ENCODE measurements around the gene MCF2L. TPM values are rescaled to one million over a fixed set of nuclear protein-coding genes. Genes with fewer than 3 reads are reported as not detected.

MCF2L gene
- total RNA-seq, 2 donors from 2014 or later: 48.0 to 49.9 TPM

GRCh38 chr13:113073942-113074341, 104.9 kb downstream of the MCF2L start:
- Histone ChIP-seq H3K9me3 (ENCODE audit: control insufficient read depth, low read length) (peaks cover 6% of the 10 kb centered on the region), H3K4me1 (ENCODE audit: control insufficient read depth, insufficient read depth, low read length) (no peaks in the 10 kb centered on the region), H3K27ac (ENCODE audit: low read depth, low read length) (no peak overlapping the region), H3K4me3 (ENCODE audit: low read length) (no peak overlapping the region), H3K27me3 (ENCODE audit: control insufficient read depth, insufficient read depth, low read length, poor library complexity, severe bottlenecking) (no peaks in the 10 kb centered on the region), H3K9ac (ENCODE audit: extremely low read depth, low read length, poor library complexity, severe bottlenecking) (no peak overlapping the region), H3K36me3 (ENCODE audit: control insufficient read depth, insufficient read depth, low read length) (no peaks in the 10 kb centered on the region)
- Mint-ChIP-seq H3K27me3 (ENCODE audit: insufficient read depth) (no peaks in the 10 kb centered on the region), H3K27ac (no peak overlapping the region), H3K9me3 (peaks cover 3% of the 10 kb centered on the region), H3K4me1 (peaks cover 11% of the 10 kb centered on the region), H3K36me3 (ENCODE audit: low read depth) (peaks cover 38% of the 10 kb centered on the region), H3K4me3 (no peak overlapping the region)
- no peak for DNase-seq
- 83 to 89% methylated on average over 6 to 11 of the region's 11 CpGs for WGBS, 2 experiments (ENCODE audit: insufficient coverage in 1 of 2, insufficient read length in 1 of 2)
- TF ChIP-seq CTCF (conservative IDR thresholded peaks at IDR 0.05): no peak

- H3K27me3 Mint-ChIP-seq (ENCODE audit: insufficient read depth): no peaks in the 10 kb centered on the region
Measured at GRCh38 chr13:113074401-113074800, 105.4 kb downstream of the MCF2L start.

GRCh38 chr13:113074876-113075275, 105.9 kb downstream of the MCF2L start:
- H3K4me1 Mint-ChIP-seq: peaks cover 11% of the 10 kb centered on the region
- H3K27me3 Mint-ChIP-seq (ENCODE audit: insufficient read depth): no peaks in the 10 kb centered on the region
- 93 to 96% methylated on average over 8 to 22 of the region's 22 CpGs for WGBS, 2 experiments (ENCODE audit: insufficient coverage in 1 of 2, insufficient read length in 1 of 2)
- peaks cover 3% of the 10 kb centered on the region for H3K9me3 Mint-ChIP-seq
- peaks cover 6% of the 10 kb centered on the region for H3K9me3 ChIP-seq (ENCODE audit: control insufficient read depth, low read length)
- H3K27me3 ChIP-seq (ENCODE audit: control insufficient read depth, insufficient read depth, low read length, poor library complexity, severe bottlenecking): no peaks in the 10 kb centered on the region
- H3K4me1 ChIP-seq (ENCODE audit: control insufficient read depth, insufficient read depth, low read length): no peaks in the 10 kb centered on the region
- DNase-seq: no peak
- no peaks in the 10 kb centered on the region for H3K36me3 ChIP-seq (ENCODE audit: control insufficient read depth, insufficient read depth, low read length)
- no peak overlapping the region for H3K4me3 ChIP-seq (ENCODE audit: low read length)
- H3K36me3 Mint-ChIP-seq (ENCODE audit: low read depth): peaks cover 38% of the 10 kb centered on the region
- no peak overlapping the region for H3K27ac Mint-ChIP-seq
- H3K9ac ChIP-seq (ENCODE audit: extremely low read depth, low read length, poor library complexity, severe bottlenecking): no peak overlapping the region
- no peak overlapping the region for H3K4me3 Mint-ChIP-seq
- H3K27ac ChIP-seq (ENCODE audit: low read depth, low read length): no peak overlapping the region
- no peak for TF ChIP-seq CTCF (conservative IDR thresholded peaks at IDR 0.05)

More at GRCh38 chr13:113074401-113074800, 105.4 kb downstream of the MCF2L start:
- peaks cover 3% of the 10 kb centered on the region for H3K9me3 Mint-ChIP-seq
- H3K4me1 Mint-ChIP-seq: peaks cover 11% of the 10 kb centered on the region
- H3K36me3 Mint-ChIP-seq (ENCODE audit: low read depth): peaks cover 38% of the 10 kb centered on the region
- no peak for DNase-seq
- no peaks in the 10 kb centered on the region for H3K36me3 ChIP-seq (ENCODE audit: control insufficient read depth, insufficient read depth, low read length)
- H3K4me1 ChIP-seq (ENCODE audit: control insufficient read depth, insufficient read depth, low read length): no peaks in the 10 kb centered on the region
- no peak overlapping the region for H3K4me3 Mint-ChIP-seq
- H3K27ac ChIP-seq (ENCODE audit: low read depth, low read length): no peak overlapping the region
- no peak overlapping the region for H3K27ac Mint-ChIP-seq
- no peak overlapping the region for H3K4me3 ChIP-seq (ENCODE audit: low read length)
- no peaks in the 10 kb centered on the region for H3K27me3 ChIP-seq (ENCODE audit: control insufficient read depth, insufficient read depth, low read length, poor library complexity, severe bottlenecking)
- no peak for TF ChIP-seq CTCF (conservative IDR thresholded peaks at IDR 0.05)
- no peak overlapping the region for H3K9ac ChIP-seq (ENCODE audit: extremely low read depth, low read length, poor library complexity, severe bottlenecking)
- H3K9me3 ChIP-seq (ENCODE audit: control insufficient read depth, low read length): peaks cover 6% of the 10 kb centered on the region
- 94 to 98% methylated on average over 6 to 18 of the region's 18 CpGs for WGBS, 2 experiments (ENCODE audit: insufficient coverage in 1 of 2, insufficient read length in 1 of 2)
